HG03460 (cell line): ENCODE data around the gene PLCB2.

Source experiments
- ATAC-seq: cut with Tn5 transposase; IDR thresholded peaks from one replicate; pipeline ENCODE4 v1.9.1; 2021; ENCODE audit not compliant: unreplicated experiment

The PLCB2 gene

DNA sequence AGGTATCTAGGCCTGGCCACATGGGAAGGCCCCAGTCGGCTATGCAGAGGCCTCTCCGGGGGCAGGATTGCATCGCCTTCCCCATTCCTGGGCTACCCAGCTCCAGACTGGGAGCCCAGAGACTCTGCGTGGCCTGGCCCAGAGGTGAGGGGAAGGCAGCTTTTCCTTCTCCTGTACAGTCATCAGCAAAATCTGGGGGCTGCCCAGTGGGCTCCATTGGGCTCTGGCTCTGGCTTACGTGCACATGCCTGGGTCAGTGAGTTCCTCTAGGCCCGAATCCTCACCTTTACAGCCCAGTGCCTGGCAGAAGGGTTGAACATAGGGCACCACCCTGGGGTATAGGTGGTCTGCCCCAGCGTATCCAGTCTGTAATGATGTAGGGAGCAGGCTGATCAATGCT, 20.9 kb downstream of the PLCB2 start:
- ATAC-seq = no peak

DNA sequence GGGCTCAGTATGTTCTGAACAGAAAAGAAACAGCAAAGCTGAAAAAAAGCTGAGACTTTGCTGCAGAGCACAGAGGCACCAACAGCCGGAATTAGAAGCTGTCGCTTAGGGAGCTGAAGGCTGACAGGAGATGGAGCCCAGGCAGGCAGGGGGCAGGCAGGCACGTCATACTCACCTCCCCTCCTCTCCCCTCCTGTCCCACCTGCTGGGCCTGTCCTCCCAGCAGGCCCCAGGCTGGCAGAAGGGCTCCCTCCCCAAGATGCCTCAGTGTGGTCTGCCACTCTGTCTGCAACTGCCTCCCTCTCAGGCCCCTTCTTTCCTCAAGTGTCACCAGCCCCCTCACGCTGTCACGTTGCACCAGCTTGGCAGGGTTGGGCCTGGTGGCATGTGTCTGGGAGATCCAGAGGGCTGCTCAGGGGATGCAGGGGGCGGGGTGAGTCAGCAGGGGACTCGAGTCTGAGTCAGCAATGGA, 21.6 kb downstream of the PLCB2 start:
- ATAC-seq = no peak

DNA sequence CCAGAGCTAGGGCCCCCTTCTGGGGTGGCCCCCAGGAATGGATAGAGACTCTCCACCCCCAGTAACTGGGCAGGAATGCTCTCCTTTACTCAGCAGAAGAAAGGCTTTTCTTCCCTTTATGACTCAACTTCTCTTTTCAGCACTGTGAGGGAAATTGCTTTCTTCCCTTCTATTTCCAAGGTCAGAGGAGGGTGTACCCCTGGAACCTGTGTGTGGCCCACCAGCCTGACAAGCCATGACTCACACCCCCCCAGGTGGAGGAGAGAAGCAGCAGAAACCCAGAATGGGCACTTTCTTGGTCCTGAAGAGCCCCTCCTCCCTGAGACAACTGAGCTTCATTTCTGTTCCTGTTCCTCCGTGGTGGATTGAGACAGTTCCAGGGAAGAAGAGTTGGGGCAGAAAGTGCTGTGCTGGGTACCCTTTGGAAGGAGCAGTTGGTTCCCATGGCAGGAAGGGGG, 22.2 kb downstream of the PLCB2 start:
- no peak for ATAC-seq

DNA sequence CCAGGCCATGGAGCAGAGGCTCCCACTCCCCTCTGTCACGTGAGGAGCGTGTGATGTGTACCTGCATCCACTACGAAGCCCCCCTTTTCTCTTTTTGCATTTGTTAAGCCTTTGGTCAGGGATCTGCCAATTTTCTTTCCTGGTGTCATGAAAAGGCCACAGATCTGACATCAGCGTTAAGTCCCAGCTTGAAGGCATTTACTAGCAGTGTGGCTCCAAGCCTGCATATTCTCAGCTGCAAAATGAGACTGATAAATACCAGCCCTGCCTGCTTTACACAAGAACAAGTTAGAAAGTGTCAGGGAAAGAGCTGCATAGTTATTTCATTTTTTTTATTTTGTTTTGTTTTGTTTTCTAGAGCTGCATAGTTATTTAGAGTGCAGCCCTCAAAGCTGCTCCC, 22.6 kb downstream of the PLCB2 start:
- no peak for ATAC-seq

DNA sequence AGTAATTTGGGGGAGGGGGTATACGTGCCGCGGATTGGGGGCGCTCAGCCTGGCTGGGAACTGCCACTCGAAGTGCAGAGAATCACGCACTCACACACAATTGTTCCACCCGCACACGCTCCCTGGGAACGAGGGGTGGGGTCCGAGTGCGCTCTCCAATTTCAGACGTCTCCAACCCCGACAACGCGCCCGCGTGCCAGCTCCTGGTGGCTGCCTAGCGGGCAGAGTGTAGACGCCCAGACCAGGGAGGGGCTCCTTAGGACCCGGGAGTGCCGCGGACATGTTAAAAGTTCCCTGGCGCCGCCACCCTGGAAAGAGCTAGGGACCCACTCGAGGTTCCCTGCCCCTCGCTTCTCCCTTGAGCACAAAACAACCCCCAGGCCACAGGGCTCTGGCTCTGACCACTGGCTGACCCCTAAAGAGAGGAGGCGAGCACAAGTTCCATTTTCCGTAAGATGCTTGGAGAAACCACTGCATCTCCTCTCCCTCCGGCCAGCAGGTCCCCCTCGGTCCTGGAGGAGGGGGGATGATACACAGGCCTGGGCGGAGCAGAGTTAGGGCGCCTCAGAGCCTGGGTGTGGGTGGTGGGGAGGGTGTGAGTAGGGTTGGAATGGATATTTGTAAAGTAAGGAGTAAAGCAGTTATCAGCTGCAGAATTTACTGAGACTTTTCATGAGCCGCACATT, 24.0 kb downstream of the PLCB2 start:
- no peak for ATAC-seq

DNA sequence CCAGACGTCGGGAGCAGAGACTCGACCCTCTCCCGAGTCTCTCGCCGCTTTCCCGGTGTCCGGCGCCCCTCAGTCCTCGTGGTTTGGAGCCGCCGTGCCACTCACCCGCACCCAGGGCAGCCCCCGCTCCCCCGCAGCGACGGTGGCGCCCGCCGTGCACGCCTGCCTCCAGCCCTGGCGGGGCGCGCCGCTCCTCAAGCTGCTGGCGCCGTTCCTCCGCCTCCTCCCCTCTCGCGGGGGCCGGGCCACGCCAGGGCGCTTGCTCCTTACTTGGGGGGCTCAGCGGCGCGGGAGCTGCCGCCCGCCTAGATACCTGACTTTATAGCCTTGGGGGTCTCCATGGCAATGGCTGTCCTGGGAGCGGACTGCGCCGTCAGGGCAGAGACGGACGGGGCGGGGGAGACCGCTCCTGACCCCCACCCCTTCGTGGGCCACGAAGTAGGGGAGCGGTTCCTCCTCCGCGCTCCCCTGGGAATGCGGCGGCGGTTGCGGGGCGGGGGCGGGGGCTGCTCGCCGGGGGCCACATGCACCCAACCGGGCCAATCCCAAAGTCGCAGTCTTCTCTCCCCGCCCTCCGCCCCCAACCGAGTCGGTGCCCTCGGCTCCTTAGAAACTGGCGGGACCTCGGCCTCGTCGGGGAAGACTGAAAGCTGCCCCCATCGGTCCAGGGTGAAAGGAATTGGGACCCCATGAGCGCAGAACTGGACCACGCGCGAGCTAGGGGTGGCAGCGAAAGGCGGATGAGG, 24.7 kb downstream of the PLCB2 start, which contains the start of gene ANKRD63:
Gene ANKRD63, minus strand, starts transcription at position 196 of the 746 bp plus-strand sequence. CDS start 478 bp downstream, outside the sequence.
- ATAC-seq = no peak

DNA sequence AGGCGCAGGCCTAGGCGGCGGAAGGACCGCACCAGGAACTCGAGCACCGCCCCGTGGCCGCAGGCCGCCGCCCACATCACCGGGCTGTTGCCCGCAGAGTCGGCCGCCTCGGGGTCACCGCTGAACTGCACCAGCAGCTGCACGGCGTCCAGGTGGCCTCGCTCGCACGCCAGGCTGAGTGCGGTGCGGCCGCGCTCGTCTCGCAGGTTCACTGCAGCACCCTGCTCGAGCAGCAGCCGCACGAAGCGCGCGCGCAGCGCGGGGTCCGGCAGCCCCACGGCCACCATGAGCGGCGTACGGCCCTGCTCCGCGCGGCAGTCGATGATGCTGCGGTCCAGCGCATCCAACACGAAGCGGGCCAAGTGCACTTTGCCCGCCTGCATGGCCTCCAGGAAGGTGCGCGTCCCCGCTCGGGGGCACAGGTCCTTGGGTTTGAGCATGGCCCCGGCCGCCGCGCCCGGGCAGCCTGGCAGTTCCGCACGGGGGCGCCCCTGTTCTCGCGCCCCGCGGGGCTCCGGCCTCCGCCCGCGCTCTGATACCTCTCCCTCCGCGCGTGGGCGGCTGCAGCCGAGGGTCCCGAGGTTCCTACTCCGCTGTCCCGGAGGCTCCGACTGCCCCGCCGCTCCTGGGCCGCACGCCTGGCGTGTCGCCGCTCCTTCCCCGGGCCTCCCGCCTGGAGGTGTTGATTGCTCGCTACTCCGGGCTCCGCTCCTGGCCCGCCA, 25.4 kb downstream of the PLCB2 start:
- no peak for ATAC-seq

DNA sequence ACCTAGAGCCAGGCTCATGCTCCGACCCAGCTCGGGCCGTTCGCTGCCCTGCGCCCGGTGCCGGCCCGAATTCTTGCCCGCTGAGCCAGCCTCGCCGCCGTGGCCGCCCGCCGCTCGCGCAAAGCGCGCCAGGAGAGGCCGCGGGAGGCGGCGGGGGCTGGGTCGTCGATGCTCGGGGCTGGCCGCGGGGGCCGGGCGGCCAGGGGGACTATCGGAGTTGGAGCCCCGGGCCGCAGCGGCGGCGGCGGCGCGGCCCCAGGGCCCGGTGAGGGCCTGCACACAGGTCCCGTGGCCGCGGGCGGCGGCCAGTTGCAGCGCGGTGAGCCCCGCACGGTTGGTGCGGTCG, 26.0 kb downstream of the PLCB2 start:
- no peak for ATAC-seq

DNA sequence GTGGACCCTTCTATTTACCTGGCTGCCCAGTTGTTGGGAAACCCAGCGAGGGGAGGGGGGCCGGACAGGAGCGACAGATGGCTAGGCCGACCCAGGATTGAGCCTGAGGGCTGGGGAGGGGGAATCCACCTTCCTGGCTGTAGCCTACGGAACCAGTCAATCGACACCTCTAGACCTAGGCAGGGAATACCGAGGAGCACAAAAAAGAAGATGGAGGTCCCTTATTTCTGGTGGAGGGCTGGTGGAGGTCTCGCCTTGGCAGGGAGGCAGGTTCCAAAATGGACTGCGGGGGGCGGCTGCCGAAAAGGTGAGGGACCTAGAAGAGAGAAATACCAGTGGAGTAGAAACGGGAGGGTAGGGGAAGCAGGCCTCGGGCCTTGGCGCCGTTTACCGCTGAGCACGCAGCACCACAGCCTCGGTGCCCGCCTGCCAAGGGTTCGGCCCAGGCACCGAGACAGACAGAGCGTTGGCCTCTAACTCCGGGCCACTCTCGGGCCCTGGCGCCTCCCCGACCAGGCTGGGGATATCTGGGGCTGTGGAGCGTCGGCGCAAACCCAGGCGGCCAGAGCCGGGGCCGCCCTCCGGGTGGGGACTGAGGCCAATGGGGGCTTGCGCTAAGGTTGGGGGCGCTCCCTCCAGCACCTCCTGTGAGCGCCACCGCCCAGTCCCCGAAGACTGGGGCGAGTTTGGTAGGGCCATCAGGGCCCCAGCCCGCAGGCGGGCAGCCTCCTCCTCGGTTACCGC, 26.5 kb downstream of the PLCB2 start:
- ATAC-seq = no peak

DNA sequence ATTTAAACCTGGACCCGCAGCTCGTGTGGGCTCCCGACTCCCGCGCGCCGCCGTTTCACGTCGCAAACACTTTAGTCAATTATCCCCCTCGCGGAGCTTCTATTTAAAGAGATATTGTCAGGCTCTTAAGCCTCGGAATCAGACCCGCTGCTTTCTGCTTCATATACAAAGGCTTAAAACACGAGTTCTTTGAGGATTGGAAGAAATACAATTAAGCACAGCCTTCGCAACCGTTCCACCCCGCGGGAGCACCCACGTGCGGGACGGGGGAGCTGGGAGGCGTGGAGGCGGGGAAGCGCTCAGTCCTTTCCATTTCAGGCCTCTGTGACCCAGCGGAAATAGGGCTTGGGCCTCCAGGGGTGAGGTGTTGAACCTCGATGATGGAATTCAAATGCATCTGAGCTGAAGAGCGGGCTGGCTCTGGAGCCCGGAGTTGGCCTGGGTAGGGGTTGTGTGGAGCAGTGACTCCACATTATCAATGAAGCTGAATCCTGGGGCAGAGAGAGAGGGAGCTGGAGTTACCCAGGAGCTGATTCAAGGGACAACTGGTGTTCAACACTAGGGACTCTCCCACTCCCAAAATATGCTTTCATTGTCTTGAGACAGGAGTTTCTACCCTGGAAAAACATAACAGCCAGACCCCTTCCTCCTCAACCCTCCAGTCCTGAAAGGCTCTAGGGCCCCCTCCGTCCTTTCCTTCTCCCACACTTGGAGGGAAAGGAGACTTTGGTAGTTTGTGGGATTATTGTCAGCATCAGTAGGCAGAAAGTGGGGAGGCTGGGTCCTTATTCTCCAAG, 27.3 kb downstream of the PLCB2 start:
- no peak for ATAC-seq

DNA sequence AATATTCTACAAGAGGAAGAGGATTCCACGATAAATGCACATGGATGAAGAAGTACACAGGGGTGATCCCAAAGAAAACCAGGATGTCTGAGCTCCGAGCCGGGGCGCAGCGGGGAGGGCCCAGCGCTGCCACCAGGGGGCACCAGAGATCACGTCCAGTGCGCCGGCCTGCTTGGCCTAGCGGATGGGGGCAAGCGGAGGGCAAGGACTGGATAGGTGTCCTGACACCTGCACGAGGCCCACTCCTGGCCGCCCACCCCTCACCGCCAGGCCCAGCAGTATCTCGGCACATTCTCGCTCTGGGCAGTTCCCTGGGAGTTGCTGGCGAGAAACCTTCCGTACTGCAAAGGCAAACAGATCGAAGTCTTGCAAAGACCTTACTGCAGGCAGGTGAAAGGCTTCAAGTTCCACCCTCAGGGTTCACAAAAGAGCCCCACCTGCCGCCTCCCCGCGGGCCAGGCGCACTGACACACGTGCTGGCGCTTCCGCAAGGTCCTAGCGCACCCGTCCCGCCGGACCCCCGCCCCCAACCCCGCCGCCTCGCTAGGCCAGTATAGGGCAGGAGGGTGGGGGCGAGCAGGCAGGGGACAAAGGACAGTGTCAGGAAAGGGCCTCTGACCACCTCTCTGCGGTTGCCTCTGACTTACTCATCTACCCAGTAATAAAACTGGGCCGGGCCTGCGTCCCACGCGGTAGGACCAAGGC, 28.1 kb downstream of the PLCB2 start:
- no peak for ATAC-seq

DNA sequence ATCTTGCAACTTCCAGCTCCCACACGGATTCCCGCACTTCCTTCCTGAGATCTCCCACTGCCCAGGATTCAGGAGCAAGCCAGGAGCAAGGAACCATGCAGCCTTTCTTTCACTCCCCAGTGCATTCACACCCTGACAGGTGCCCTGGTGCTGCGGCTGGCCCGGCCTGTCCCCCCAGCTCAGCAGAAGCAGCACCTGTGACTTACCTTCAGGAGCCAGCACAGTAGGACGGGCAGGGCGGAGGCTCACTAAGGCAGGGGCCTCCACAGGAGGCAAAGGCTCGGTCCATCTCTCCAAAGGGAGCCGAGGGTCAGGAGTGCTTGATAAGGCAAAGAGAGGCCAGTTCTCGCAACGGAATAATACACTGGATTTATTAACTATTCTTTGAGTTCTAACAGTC, 29.7 kb downstream of the PLCB2 start:
- no peak for ATAC-seq

DNA sequence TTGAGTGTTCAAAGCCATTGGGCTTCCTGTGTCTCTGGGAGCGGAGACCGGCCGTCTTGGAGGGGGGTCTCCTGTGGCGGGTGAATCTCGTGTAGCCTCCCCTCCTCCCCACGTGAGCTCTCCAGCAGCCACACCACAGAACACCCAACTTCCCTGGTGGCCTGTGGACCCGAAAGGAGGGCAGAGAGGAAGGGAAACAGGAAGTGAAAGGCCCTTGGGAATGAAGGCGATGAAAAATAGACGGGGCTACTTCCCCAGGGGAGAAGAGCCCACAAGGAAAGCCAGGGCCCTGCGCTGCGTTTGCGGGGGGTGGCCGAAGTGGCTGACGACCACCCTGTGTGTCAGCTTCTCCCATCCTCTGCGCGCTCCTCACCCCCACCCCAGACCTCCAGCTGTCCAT, 30.3 kb downstream of the PLCB2 start:
- no peak for ATAC-seq

DNA sequence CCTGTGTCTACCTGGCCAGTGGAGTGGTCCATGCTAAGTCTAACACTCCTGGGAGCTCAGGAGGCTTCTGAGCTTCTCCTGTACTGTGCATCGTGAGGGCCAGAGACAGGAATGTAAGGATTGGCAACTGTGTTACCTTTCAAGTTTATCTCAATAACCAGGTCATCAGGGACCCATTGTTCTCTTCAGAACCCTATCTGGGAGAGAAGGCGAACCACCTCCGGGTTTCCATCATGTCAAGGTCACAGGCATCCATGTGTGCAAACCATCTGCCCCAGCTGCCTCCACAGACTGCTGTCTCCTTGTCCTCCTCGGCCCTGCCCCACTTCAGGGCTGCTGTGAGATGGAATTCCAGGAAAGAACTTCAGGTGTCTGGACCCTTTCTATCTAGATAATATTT, 30.8 kb downstream of the PLCB2 start:
- ATAC-seq = no peak

DNA sequence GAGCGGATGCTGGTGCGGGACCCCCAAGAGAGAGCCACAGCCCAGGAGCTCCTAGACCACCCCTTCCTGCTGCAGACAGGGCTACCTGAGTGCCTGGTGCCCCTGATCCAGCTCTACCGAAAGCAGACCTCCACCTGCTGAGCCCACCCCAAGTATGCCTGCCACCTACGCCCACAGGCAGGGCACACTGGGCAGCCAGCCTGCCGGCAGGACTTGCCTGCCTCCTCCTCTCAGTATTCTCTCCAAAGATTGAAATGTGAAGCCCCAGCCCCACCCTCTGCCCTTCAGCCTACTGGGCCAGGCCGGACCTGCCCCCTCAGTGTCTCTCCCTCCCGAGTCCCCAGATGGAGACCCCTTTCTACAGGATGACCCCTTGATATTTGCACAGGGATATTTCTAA, 31.8 kb downstream of the PLCB2 start:
- no peak for ATAC-seq

DNA sequence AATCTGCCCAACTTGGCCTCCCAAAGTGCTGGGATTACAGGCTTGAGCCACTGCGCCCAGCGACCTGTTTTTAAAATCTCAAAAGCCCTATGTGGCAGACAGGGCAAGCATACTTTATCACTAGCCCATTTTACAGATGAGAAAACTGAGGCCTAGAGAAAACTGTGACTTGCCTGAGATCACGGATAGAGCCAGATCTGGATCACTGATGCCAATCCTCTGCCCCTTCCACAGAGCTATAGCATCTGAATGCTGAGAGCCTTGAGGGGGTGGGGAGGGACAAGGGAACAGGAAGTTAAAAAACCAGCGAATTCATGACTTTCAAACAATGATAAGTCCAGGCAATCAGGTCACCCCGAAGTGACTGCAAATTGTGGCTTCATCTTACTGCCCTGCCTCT, 32.2 kb downstream of the PLCB2 start:
- no peak for ATAC-seq

DNA sequence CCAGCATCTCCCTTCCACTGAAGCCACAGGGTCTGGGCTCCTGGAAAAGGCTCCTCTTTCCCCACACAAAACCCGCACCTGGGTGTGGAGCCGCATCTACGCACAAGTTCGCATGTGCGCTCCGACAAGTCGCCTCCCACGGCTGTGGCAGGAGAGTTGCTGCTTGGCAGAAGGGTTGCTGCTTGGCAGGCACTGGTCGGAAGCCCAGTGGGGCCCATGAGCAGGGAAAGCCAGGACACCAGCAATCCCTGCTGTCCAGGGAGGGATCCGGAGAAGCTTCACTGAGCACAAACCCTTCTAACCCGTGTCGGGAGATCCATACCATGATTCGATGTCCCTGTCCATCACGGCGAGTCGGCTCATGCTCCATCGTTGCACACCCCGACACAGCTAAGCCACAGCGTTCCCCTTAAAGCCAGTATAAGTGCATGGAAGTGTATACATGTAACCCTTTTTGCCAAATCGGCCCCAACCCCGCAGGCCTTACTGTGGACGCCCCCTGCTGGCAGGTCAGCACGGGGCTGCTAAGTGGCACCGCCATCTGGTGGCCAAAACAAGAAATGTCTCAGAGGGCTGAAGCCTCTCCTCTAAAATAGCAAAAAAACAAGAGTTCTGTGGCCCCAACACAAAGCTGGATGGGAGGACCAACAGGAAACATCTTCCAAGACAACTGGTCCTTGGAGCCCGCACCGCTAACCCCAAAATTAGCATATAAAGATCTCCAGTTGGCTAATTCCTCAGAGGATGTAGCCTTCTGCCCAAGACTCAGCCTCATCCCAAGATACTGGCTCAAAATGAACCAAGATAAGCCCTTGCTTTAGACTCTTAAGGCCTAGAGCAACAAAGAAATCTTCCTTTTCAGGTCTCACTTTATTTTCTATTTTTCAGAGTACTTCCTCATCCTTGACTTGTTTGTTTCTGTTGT, 33.1 kb downstream of the PLCB2 start:
- no peak for ATAC-seq

DNA sequence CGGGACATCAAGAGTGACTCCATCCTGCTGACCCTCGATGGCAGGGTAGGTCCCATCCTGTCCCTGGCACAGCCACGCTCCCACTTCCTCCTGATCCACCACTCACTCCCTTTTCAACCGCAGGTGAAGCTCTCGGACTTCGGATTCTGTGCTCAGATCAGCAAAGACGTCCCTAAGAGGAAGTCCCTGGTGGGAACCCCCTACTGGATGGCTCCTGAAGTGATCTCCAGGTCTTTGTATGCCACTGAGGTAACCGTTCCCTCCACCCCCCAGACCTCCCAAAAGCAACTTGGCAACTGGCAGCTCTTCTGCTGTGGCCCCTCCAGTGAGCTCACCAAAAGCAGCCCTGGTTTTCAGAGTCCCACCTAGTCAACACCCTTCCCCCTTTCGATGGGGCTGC, 34.3 kb downstream of the PLCB2 start:
- no peak for ATAC-seq
